CD4-positive, alpha-beta T cell (primary cell): ENCODE results near the gene ECI2. TPM values are rescaled to one million over a fixed set of nuclear protein-coding genes. Genes with fewer than 3 reads are reported as not detected.

Source experiments
- ATAC-seq: fragments of 200-7000 bp; cut with Tn5 transposase; one replicate; pipeline ENCODE4 v1.10.0; 2022; ENCODE audit warnings: mild to moderate bottlenecking; ENCODE audit not compliant: poor library complexity
- CTCF ChIA-PET: fragments of 350-600 bp; sonication (Branson Sonifier 250); formaldehyde crosslinking; loops from one replicate; lab custom pipeline; 2021; ENCODE audit warnings: antibody characterized with exemption, inconsistent platforms; lab: Charles Lee
- POLR2A ChIA-PET: fragments of 350-600 bp; sonication (Branson Sonifier 250); formaldehyde crosslinking; loops from one replicate; lab custom pipeline; 2021; ENCODE audit warnings: antibody characterized with exemption, inconsistent platforms; lab: Charles Lee
- DNase-seq, 14 experiments: peaks; one replicate each; pipeline ENCODE4 v3.0.0-alpha.2; 2013 to 2020; ENCODE audit warnings: mixed read lengths in 2 of 14
- H3K27ac ChIP-seq, 2 donors: one replicate each; pipeline versions ENCODE4 v1.5.1 to v1.7.0; 2013; ENCODE audit warnings: low read length in 2 of 2, low read depth in 1 of 2, mild to moderate bottlenecking in 1 of 2
- H3K27me3 ChIP-seq, 2 experiments: 1 replicate in 1 of 2; 2 replicates in 1 of 2; pipeline versions ENCODE4 v1.6.1 to v1.7.0; 2013; ENCODE audit warnings: low read length in 2 of 2, control low read depth in 1 of 2, mild to moderate bottlenecking in 1 of 2, moderate library complexity in 1 of 2; ENCODE audit not compliant: insufficient read depth in 2 of 2, control insufficient read depth in 1 of 2
- H3K36me3 ChIP-seq: one replicate; pipeline ENCODE4 v1.6.1; 2013; ENCODE audit warnings: low read length, control low read depth; ENCODE audit not compliant: insufficient read depth
- H3K4me1 ChIP-seq: one replicate; pipeline ENCODE4 v1.6.1; 2013; ENCODE audit warnings: low read length, control low read depth; ENCODE audit not compliant: insufficient read depth
- H3K4me3 ChIP-seq: one replicate; pipeline ENCODE4 v1.5.1; 2013; ENCODE audit warnings: mild to moderate bottlenecking, low read length, moderate library complexity
- H3K9me3 ChIP-seq, 2 experiments: 1 replicate in 1 of 2; 2 replicates in 1 of 2; pipeline versions ENCODE4 v1.6.1 to v1.7.0; 2013; ENCODE audit warnings: low read length in 2 of 2, mild to moderate bottlenecking in 2 of 2, control low read depth in 1 of 2, moderate library complexity in 1 of 2; ENCODE audit not compliant: control insufficient read depth in 1 of 2, insufficient read depth in 1 of 2
- H3K27ac Mint-ChIP-seq: one replicate; pipeline ENCODE4 v1.8.0; 2020; ENCODE audit warnings: mixed read lengths
- H3K27me3 Mint-ChIP-seq: one replicate; pipeline ENCODE4 v1.8.0; 2021; ENCODE audit warnings: mixed read lengths
- H3K36me3 Mint-ChIP-seq: one replicate; pipeline ENCODE4 v1.8.0; 2021; ENCODE audit warnings: low read depth, mixed read lengths
- H3K4me1 Mint-ChIP-seq: one replicate; pipeline ENCODE4 v1.8.0; 2021; ENCODE audit warnings: low read depth, mixed read lengths
- H3K4me3 Mint-ChIP-seq: one replicate; pipeline ENCODE4 v1.8.0; 2020; ENCODE audit warnings: mild to moderate bottlenecking, mixed read lengths
- H3K9me3 Mint-ChIP-seq: one replicate; pipeline ENCODE4 v1.8.0; 2020; ENCODE audit warnings: mixed read lengths
- intact Hi-C, 2 experiments: fragments of 100-400 bp; cut with DNase I in 1 of 2; cut with micrococcal nuclease in 1 of 2; formaldehyde crosslinking; loops; one replicate each; pipeline versions ENCODE4 v1.15.1 to v1.9.0; 2023 to 2025; cut with DNase I, micrococcal nuclease
- total RNA-seq, 174 experiments: library from RNA in 2 of 174; stranded (reverse) in 2 of 174; gene quantifications; one replicate each; pipeline ENCODE4 v1.2.3 and lab custom pipeline; 2021 to 2026
- TF ChIP-seq, protein P1 (sequence below): fragments of 200-600 bp; IDR thresholded peaks from one replicate; pipeline ENCODE4 v1.8.0; 2022; ENCODE audit warnings: antibody characterized with exemption, mild to moderate bottlenecking

The ECI2 gene
- total RNA-seq, 2 experiments from 2014 or later = 25.6 to 30.1 TPM

DNA sequence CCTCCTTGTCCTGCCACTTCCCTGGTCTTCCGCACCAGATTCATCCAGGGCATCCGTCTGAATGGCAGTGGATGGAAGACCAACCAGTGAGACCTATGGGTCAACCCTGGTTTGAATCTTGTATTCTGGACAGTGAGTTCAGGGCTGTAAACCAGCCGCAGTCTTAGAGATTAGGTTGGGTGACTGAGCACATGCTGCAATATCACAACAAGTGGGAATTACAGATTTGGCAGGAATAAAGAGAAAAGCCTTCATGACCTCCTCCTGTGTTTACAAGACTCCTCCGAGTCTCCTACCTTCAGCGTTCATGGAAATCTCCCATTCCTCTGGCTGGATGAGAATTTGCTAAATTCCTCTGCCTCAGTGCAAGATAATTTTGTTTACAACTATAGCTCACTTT lies 9.9 kb downstream of the ECI2 start:
- peaks cover 90% of the 10 kb centered on the region for H3K36me3 Mint-ChIP-seq
- Histone ChIP-seq H3K36me3 (peaks cover 83% of the 10 kb centered on the region), H3K27ac (no peak overlapping the region), H3K27me3 (no peaks in the 10 kb centered on the region), H3K9me3 (no peaks in the 10 kb centered on the region), H3K4me3 (no peak overlapping the region), H3K4me1 (no peaks in the 10 kb centered on the region)
- TF ChIP-seq, protein P1, sequence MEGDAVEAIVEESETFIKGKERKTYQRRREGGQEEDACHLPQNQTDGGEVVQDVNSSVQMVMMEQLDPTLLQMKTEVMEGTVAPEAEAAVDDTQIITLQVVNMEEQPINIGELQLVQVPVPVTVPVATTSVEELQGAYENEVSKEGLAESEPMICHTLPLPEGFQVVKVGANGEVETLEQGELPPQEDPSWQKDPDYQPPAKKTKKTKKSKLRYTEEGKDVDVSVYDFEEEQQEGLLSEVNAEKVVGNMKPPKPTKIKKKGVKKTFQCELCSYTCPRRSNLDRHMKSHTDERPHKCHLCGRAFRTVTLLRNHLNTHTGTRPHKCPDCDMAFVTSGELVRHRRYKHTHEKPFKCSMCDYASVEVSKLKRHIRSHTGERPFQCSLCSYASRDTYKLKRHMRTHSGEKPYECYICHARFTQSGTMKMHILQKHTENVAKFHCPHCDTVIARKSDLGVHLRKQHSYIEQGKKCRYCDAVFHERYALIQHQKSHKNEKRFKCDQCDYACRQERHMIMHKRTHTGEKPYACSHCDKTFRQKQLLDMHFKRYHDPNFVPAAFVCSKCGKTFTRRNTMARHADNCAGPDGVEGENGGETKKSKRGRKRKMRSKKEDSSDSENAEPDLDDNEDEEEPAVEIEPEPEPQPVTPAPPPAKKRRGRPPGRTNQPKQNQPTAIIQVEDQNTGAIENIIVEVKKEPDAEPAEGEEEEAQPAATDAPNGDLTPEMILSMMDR = no peak
- H3K4me3 Mint-ChIP-seq = no peak overlapping the region
- intact Hi-C loops = no loop called here
- CTCF ChIA-PET = interaction anchor here (1.2 kb wide), 1 partner anchor 30 kb away, joined by 3 read pairs; no protein-coding TSS in a partner anchor
- H3K9me3 Mint-ChIP-seq = no peaks in the 10 kb centered on the region
- POLR2A ChIA-PET = no interaction called here
- H3K4me1 Mint-ChIP-seq = no peaks in the 10 kb centered on the region
- DNase-seq = no peak
- ATAC-seq = no peak
- no peak overlapping the region for H3K27ac Mint-ChIP-seq
- no peaks in the 10 kb centered on the region for H3K27me3 Mint-ChIP-seq

DNA sequence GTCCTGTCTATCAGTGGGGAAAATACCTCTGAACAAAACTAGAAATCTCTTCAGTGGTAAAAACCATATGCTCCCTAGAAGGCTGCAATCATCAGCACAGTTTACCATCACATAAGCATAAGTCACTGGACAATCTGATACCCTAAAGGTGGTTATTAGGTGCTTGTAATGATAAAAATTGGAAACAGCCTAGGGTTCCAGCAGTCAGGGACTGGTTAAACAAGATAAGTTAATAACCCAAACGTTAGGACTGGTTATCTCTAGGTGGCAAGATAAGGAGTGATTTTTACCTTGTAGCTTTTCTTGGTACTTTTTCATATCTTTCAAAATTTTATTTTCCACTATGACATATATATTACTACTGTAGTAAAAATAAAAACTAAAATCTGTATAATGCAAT lies 11.0 kb downstream of the ECI2 start:
- no peak overlapping the region for H3K4me3 ChIP-seq
- Mint-ChIP-seq H3K4me1 (no peaks in the 10 kb centered on the region), H3K36me3 (peaks cover 89% of the 10 kb centered on the region), H3K27ac (no peak overlapping the region), H3K27me3 (no peaks in the 10 kb centered on the region), H3K4me3 (no peak overlapping the region), H3K9me3 (no peaks in the 10 kb centered on the region)
- H3K36me3 ChIP-seq = peaks cover 81% of the 10 kb centered on the region
- POLR2A ChIA-PET = no interaction called here
- ATAC-seq (no peak), DNase-seq (no peak)
- H3K27ac ChIP-seq = no peak overlapping the region
- CTCF ChIA-PET = no interaction called here
- no peaks in the 10 kb centered on the region for H3K4me1 ChIP-seq
- TF ChIP-seq, protein P1 = no peak
- intact Hi-C loops = loop anchor here in 1 of 2 experiments (5.0 kb wide), 1 partner anchor 33 kb away; no protein-coding TSS in a partner anchor
- H3K27me3 ChIP-seq = no peaks in the 10 kb centered on the region
- H3K9me3 ChIP-seq = no peaks in the 10 kb centered on the region

DNA sequence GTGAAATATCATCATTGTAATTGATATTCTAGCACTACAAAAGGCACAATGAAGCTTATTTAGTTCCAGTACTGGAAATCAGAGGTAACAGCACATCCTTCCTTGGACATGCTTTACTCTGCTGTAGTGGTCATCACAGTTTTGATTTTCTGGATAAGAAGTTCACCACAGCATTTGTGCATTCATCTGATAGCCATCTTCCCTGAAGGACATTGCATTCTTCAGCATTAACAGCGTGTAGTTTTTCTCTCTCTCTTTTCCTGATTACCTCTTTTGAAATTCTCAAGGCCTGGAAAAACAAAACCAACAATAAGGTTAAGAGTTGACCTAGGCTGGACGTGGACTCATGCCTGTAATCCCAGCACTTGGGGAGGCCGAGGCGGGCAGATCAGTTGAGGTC lies 19.6 kb downstream of the ECI2 start:
- Mint-ChIP-seq H3K9me3 (peaks cover 10% of the 10 kb centered on the region), H3K36me3 (peaks cover 70% of the 10 kb centered on the region), H3K4me3 (no peak overlapping the region), H3K4me1 (no peaks in the 10 kb centered on the region), H3K27me3 (no peaks in the 10 kb centered on the region), H3K27ac (no peak overlapping the region)
- no peak overlapping the region for H3K4me3 ChIP-seq
- H3K4me1 ChIP-seq = no peaks in the 10 kb centered on the region
- DNase-seq (no peak), ATAC-seq (no peak)
- intact Hi-C loops = no loop called here
- ChIA-PET POLR2A (no interaction called here), CTCF (no interaction called here)
- H3K27me3 ChIP-seq = no peaks in the 10 kb centered on the region
- H3K9me3 ChIP-seq = peaks cover 5 to 24% of the 10 kb centered on the region in 2 experiments
- TF ChIP-seq, protein P1 = no peak
- H3K27ac ChIP-seq = no peak overlapping the region
- H3K36me3 ChIP-seq = peaks cover 49% of the 10 kb centered on the region
